CD14-positive monocyte (primary cell): ENCODE data around the gene GZMA. TPM values are rescaled to one million over a fixed set of nuclear protein-coding genes. Genes with fewer than 3 reads are reported as not detected.

Experiments used
- DNase-seq, 3 donors: peaks; one replicate each; pipeline ENCODE4 v3.0.0-alpha.2; 2011 to 2022
- H2AFZ ChIP-seq: 2 replicates; pipeline ENCODE4 v1.6.0; 2012; ENCODE audit warnings: mild to moderate bottlenecking, low read depth, low read length, inconsistent platforms; ENCODE audit not compliant: insufficient read depth, poor library complexity, severe bottlenecking
- H3K27ac ChIP-seq, 2 donors: 1 replicate in 1 of 2; 2 replicates in 1 of 2; pipeline ENCODE4 v1.5.1; 2012 to 2013; ENCODE audit warnings: low read length in 2 of 2, control low read depth in 1 of 2, inconsistent platforms in 1 of 2, low read depth in 1 of 2, mild to moderate bottlenecking in 1 of 2
- H3K27me3 ChIP-seq, 2 donors: one replicate each; pipeline versions ENCODE4 v1.6.0 to v1.6.1; 2011 to 2013; ENCODE audit warnings: low read length in 2 of 2; ENCODE audit not compliant: control insufficient read depth in 2 of 2, insufficient read depth in 2 of 2
- H3K36me3 ChIP-seq, 2 donors: replicated peaks in 1 of 2; 1 replicate in 1 of 2; 2 replicates in 1 of 2; pipeline versions ENCODE4 v1.5.1 to v1.6.1; 2012 to 2013; ENCODE audit warnings: low read length in 2 of 2, control low read depth in 1 of 2, inconsistent platforms in 1 of 2, mild to moderate bottlenecking in 1 of 2; ENCODE audit not compliant: insufficient read depth in 2 of 2, control insufficient read depth in 1 of 2
- H3K4me1 ChIP-seq, 2 donors: 1 replicate in 1 of 2; 2 replicates in 1 of 2; pipeline versions ENCODE4 v1.5.1 to v1.6.1; 2012 to 2013; ENCODE audit warnings: low read length in 2 of 2, control low read depth in 1 of 2, inconsistent platforms in 1 of 2, mild to moderate bottlenecking in 1 of 2, moderate library complexity in 1 of 2; ENCODE audit not compliant: insufficient read depth in 2 of 2, control insufficient read depth in 1 of 2
- H3K4me2 ChIP-seq: replicated peaks from 2 replicates; pipeline ENCODE3; 2012; ENCODE audit warnings: low read length, moderate library complexity, mild to moderate bottlenecking; ENCODE audit not compliant: poor library complexity, severe bottlenecking; ENCODE audit errors: extremely low read depth
- H3K4me3 ChIP-seq, 3 experiments: fragments of 200-600 bp in 1 of 3; sonication (generic) in 1 of 3; replicated peaks in 1 of 3; 1 replicate in 2 of 3; 2 replicates in 1 of 3; pipeline ENCODE4 v1.5.1; 2011 to 2013; ENCODE audit warnings: low read length in 3 of 3, mild to moderate bottlenecking in 3 of 3, control low read depth in 2 of 3, low read depth in 2 of 3, inconsistent platforms in 1 of 3, moderate library complexity in 1 of 3
- H3K79me2 ChIP-seq: 2 replicates; pipeline ENCODE4 v1.6.0; 2012; ENCODE audit warnings: mild to moderate bottlenecking, control low read depth, inconsistent platforms, low read length, moderate library complexity; ENCODE audit not compliant: insufficient read depth
- H3K9ac ChIP-seq: 2 replicates; pipeline ENCODE4 v1.6.0; 2017; ENCODE audit warnings: low read length, mild to moderate bottlenecking; ENCODE audit not compliant: insufficient read depth, poor library complexity, severe bottlenecking
- H3K9me3 ChIP-seq, 2 donors: replicated peaks in 1 of 2; 1 replicate in 1 of 2; 2 replicates in 1 of 2; pipeline versions ENCODE4 v1.5.1 to v1.6.1; 2012 to 2013; ENCODE audit warnings: low read length in 2 of 2, control low read depth in 1 of 2; ENCODE audit not compliant: control insufficient read depth in 1 of 2, insufficient read depth in 1 of 2
- H4K20me1 ChIP-seq: 2 replicates; pipeline ENCODE4 v1.6.0; 2012; ENCODE audit warnings: mild to moderate bottlenecking, low read length, control low read depth, moderate library complexity; ENCODE audit not compliant: insufficient read depth
- H3K27ac Mint-ChIP-seq, 7 donors: one replicate each; pipeline ENCODE4 v1.8.0; 2020; ENCODE audit warnings: mild to moderate bottlenecking in 7 of 7, mixed read lengths in 7 of 7, moderate library complexity in 6 of 7, inconsistent platforms in 2 of 7
- H3K27me3 Mint-ChIP-seq, 3 donors: one replicate each; pipeline ENCODE4 v1.8.0; 2021 to 2022; ENCODE audit warnings: low read depth in 3 of 3, mild to moderate bottlenecking in 3 of 3, mixed read lengths in 3 of 3, moderate library complexity in 3 of 3, inconsistent platforms in 1 of 3
- H3K36me3 Mint-ChIP-seq, 2 donors: one replicate each; pipeline ENCODE4 v1.8.0; 2020; ENCODE audit warnings: mixed read lengths in 2 of 2, inconsistent platforms in 1 of 2, mild to moderate bottlenecking in 1 of 2
- H3K4me1 Mint-ChIP-seq: one replicate; pipeline ENCODE4 v1.8.0; 2020; ENCODE audit warnings: mild to moderate bottlenecking, mixed read lengths
- H3K4me3 Mint-ChIP-seq, 2 donors: one replicate each; pipeline ENCODE4 v1.8.0; 2020; ENCODE audit warnings: mild to moderate bottlenecking in 2 of 2, mixed read lengths in 2 of 2, moderate library complexity in 1 of 2
- H3K9me3 Mint-ChIP-seq, 7 donors: one replicate each; pipeline ENCODE4 v1.8.0; 2020 to 2022; ENCODE audit warnings: mixed read lengths in 7 of 7, mild to moderate bottlenecking in 6 of 7, moderate library complexity in 6 of 7, inconsistent platforms in 2 of 7
- WGBS: methylation state at CpG from one replicate; pipeline ENCODE4 v1.1.5; 2013; ENCODE audit warnings: missing lambda C conversion rate; ENCODE audit not compliant: insufficient coverage; 5-methylcytosine and 5-hydroxymethylcytosine counted together
- intact Hi-C, 2 donors: fragments of 100-400 bp; cut with micrococcal nuclease; formaldehyde crosslinking; loops; one replicate each; pipeline versions ENCODE4 v1.15.0 to v1.15.1; 2023
- polyA plus RNA-seq, 3 donors: library from polyadenylated mRNA; depleted of rRNA in 1 of 3; unstranded in 2 of 3; stranded (reverse) in 1 of 3; fragments of 300-500 nt in 2 of 3; fragments of >200 nt in 1 of 3; fragmentation: Illumina TruSeq in 2 of 3; gene quantifications; 1 replicate in 2 of 3; 2 replicates in 1 of 3; pipeline ENCODE4 v1.2.3, GENCODE V29; 2012 to 2021
- TF ChIP-seq, protein P1 (sequence below): fragments of 200-600 bp; IDR thresholded peaks from one replicate; pipeline ENCODE4 v1.8.0; 2022; ENCODE audit warnings: antibody characterized with exemption, mild to moderate bottlenecking

The GZMA gene
- polyA plus RNA-seq, 3 donors: 2.3 to 2.6 TPM; not detected in 1

DNA sequence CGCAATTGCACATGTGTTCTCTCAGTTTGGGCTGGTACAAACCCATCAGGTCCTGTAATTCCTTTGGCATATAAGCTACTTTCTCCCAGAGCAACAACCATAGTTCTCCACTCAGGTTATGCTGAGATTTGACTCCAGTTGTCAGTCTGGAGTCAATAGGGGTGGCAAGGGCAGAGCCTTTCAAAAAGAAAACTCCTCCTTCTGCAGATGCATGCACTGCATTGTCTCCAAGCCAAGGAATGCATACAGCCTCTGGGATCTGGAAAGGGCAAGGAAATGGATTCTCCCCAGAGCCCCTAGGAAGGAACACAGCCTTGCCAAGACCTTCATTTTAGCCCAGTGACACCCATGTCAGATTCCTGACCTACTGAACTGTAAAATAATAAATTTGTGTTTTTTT, 31.0 kb upstream of the GZMA start:
- Histone ChIP-seq H2AFZ (no peak overlapping the region), H3K4me2 (no peak overlapping the region), H3K9ac (no peak overlapping the region), H4K20me1 (no peaks in the 10 kb centered on the region), H3K27me3 (no peaks in the 10 kb centered on the region), H3K4me1 (no peaks in the 10 kb centered on the region), H3K9me3 (no peaks in the 10 kb centered on the region), H3K27ac (no peak overlapping the region), H3K4me3 (no peak overlapping the region), H3K36me3 (no peaks in the 10 kb centered on the region), H3K79me2 (no peaks in the 10 kb centered on the region)
- Mint-ChIP-seq H3K4me1 (no peaks in the 10 kb centered on the region), H3K36me3 (no peaks in the 10 kb centered on the region), H3K9me3 (peaks cover 0 to 1% (median 0%) of the 10 kb centered on the region in 7 donors), H3K4me3 (no peak overlapping the region), H3K27me3 (peaks cover 1 to 8% (median 2%) of the 10 kb centered on the region in 3 donors), H3K27ac (no peak overlapping the region)
- intact Hi-C loops: no loop called here
- TF ChIP-seq, protein P1, sequence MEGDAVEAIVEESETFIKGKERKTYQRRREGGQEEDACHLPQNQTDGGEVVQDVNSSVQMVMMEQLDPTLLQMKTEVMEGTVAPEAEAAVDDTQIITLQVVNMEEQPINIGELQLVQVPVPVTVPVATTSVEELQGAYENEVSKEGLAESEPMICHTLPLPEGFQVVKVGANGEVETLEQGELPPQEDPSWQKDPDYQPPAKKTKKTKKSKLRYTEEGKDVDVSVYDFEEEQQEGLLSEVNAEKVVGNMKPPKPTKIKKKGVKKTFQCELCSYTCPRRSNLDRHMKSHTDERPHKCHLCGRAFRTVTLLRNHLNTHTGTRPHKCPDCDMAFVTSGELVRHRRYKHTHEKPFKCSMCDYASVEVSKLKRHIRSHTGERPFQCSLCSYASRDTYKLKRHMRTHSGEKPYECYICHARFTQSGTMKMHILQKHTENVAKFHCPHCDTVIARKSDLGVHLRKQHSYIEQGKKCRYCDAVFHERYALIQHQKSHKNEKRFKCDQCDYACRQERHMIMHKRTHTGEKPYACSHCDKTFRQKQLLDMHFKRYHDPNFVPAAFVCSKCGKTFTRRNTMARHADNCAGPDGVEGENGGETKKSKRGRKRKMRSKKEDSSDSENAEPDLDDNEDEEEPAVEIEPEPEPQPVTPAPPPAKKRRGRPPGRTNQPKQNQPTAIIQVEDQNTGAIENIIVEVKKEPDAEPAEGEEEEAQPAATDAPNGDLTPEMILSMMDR: no peak
- DNase-seq: no peak
- no CpG with 5 or more reads among the region's 1 CpG for WGBS

DNA sequence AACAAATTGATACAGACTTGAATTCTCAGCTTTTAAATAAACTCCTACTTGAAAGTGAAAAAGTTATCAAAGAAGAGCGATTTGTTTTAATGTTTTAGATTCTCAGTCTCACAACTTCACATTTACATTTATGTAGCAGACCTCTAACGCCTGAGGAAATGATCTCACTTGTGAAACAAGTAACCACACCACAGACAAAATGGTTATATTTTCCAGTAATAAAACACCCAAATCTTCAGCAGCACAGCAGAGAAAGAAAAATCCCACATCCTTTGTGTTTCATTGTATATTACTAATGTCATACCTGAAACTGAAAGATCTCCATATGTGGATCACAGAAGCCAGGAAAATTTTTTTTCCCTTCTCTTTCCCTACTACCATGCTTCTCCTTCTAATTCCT, 29.8 kb upstream of the GZMA start:
- no peak overlapping the region for H3K9ac ChIP-seq
- no peaks in the 10 kb centered on the region for H3K79me2 ChIP-seq
- no peak for DNase-seq
- H3K27me3 ChIP-seq: no peaks in the 10 kb centered on the region
- no peak overlapping the region for H3K27ac ChIP-seq
- H4K20me1 ChIP-seq: no peaks in the 10 kb centered on the region
- Mint-ChIP-seq H3K4me3 (no peak overlapping the region), H3K4me1 (no peaks in the 10 kb centered on the region), H3K27me3 (peaks cover 0 to 8% (median 1%) of the 10 kb centered on the region in 3 donors), H3K9me3 (peaks cover 0 to 5% (median 0%) of the 10 kb centered on the region in 7 donors), H3K36me3 (no peaks in the 10 kb centered on the region), H3K27ac (peak overlapping the region in 1 of 7 donors; percentile 46)
- no peaks in the 10 kb centered on the region for H3K36me3 ChIP-seq
- H3K4me2 ChIP-seq: no peak overlapping the region
- intact Hi-C loops: no loop called here
- no peaks in the 10 kb centered on the region for H3K4me1 ChIP-seq
- WGBS: no CpG with 5 or more reads among the region's 2 CpGs
- H3K4me3 ChIP-seq: no peak overlapping the region
- TF ChIP-seq, protein P1: no peak
- no peaks in the 10 kb centered on the region for H3K9me3 ChIP-seq
- no peak overlapping the region for H2AFZ ChIP-seq
